ELF-1 (cell line): ENCODE measurements around the gene E2F3.
A peak's percentile ranks its signal among the peaks of the same experiment; 100 is the strongest.

Experiments
- DNase-seq: peaks from one replicate; pipeline ENCODE4 v3.0.0-alpha.2; 2016; ENCODE audit warnings: low read depth, low spot score

Gene E2F3

GRCh38 chr6:20533746-20534294, 132.1 kb downstream of the E2F3 start:
- DNase-seq = no peak

- peak; percentile 89 for DNase-seq
These were observed 132.9 kb downstream of the E2F3 start, which contains the start of gene CDKAL1 for GRCh38 chr6:20534295-20535262. CDKAL1 (plus strand) TSS chr6:20534457; CDS start chr6:20546351, 11,894 bp downstream.

GRCh38 chr6:20538131-20538662, 136.5 kb downstream of the E2F3 start:
- DNase-seq = no peak

GRCh38 chr6:20538907-20539306, 137.2 kb downstream of the E2F3 start:
- DNase-seq = no peak

- DNase-seq = no peak
These were observed 137.7 kb downstream of the E2F3 start for GRCh38 chr6:20539387-20539786.

GRCh38 chr6:20540683-20541082, 139.0 kb downstream of the E2F3 start:
- DNase-seq = no peak

GRCh38 chr6:20541382-20541781, 139.7 kb downstream of the E2F3 start:
- DNase-seq = no peak

- DNase-seq = no peak
These were observed 141.4 kb downstream of the E2F3 start for GRCh38 chr6:20542927-20543602.
